DOHH2 (cell line): ENCODE data around the gene HLA-DOA.

ENCODE experiments used
- CTCF ChIP-seq: fragments of 200-600 bp; sonication (generic); IDR thresholded peaks from one replicate; pipeline ENCODE4 v1.5.1; 2014; ENCODE audit warnings: antibody characterized with exemption, mild to moderate bottlenecking, low read depth, low read length; ENCODE audit not compliant: poor library complexity, severe bottlenecking
- EZH2phosphoT487 ChIP-seq: fragments of 200-600 bp; sonication (generic); IDR thresholded peaks from 2 replicates; pipeline ENCODE4 v1.6.1; 2017; ENCODE audit warnings: borderline replicate concordance, mild to moderate bottlenecking, antibody characterized with exemption, low read length, moderate library complexity, mixed read lengths

- TF ChIP-seq CTCF (no peak), EZH2phosphoT487 (no peak)
These were observed 36.0 kb downstream of the HLA-DOA start for GRCh38 chr6:32973144-32974015.
